SK-N-SH (cell line): ENCODE results near the gene CACNA2D1. TPM values are rescaled to one million over a fixed set of nuclear protein-coding genes. Genes with fewer than 3 reads are reported as not detected.

Experiments used
- CTCF ChIA-PET: fragments of 300-600, 350-600 bp; formaldehyde crosslinking; extraction: SDS; loops from one replicate; lab custom pipeline; 2021; lab: Yijun Ruan, JAX
- POLR2A ChIA-PET: fragments of 350-600 bp; sonication (Branson Sonifier 250); formaldehyde crosslinking; extraction: SDS; loops from one replicate; lab custom pipeline; 2020; ENCODE audit warnings: antibody characterized with exemption, inconsistent platforms; lab: Yijun Ruan, JAX
- DNase-seq: peaks from one replicate; pipeline ENCODE4 v3.0.0; 2012
- H2AFZ ChIP-seq: fragments of 200-600 bp; sonication (generic); 2 replicates; pipeline ENCODE4 v1.8.1; 2016; ENCODE audit warnings: antibody characterized with exemption, mild to moderate bottlenecking, low read depth
- H3F3A ChIP-seq: fragments of 200-600 bp; sonication (generic); replicated peaks from 2 replicates; pipeline ENCODE3; 2016; ENCODE audit warnings: antibody characterized with exemption, mild to moderate bottlenecking; ENCODE audit not compliant: insufficient read depth
- H3K27ac ChIP-seq, 2 experiments: fragments of 200-500 bp in 1 of 2; fragments of 200-600 bp in 1 of 2; sonication (Bioruptor generic) in 1 of 2; sonication (generic), shearing (Covaris generic) in 1 of 2; 2 replicates each; pipeline versions ENCODE4 v1.5.1 to v1.6.1; 2014 to 2016; ENCODE audit warnings: low read depth in 2 of 2, inconsistent platforms in 1 of 2, low read length in 1 of 2, mild to moderate bottlenecking in 1 of 2, mixed read lengths in 1 of 2
- H3K27me3 ChIP-seq: fragments of 200-600 bp; sonication (generic), shearing (Covaris generic); 2 replicates; pipeline ENCODE4 v1.6.1; 2016; ENCODE audit warnings: mixed run types; ENCODE audit not compliant: insufficient read depth
- H3K36me3 ChIP-seq, 2 experiments: fragments of 200-500 bp in 1 of 2; fragments of 200-600 bp in 1 of 2; sonication (Bioruptor generic) in 1 of 2; sonication (generic) in 1 of 2; replicated peaks in 1 of 2; 2 replicates each; pipeline versions ENCODE3 to v1.5.1; 2014 to 2016; ENCODE audit warnings: low read length in 1 of 2, mild to moderate bottlenecking in 1 of 2; ENCODE audit not compliant: insufficient read depth in 2 of 2, control insufficient read depth in 1 of 2
- H3K4me1 ChIP-seq, 2 experiments: fragments of 200-500 bp in 1 of 2; fragments of 200-600 bp in 1 of 2; sonication (Bioruptor generic) in 1 of 2; sonication (generic), shearing (Covaris generic) in 1 of 2; 2 replicates each; pipeline versions ENCODE4 v1.5.1 to v1.6.1; 2014 to 2016; ENCODE audit warnings: low read depth in 1 of 2, low read length in 1 of 2, mixed run types in 1 of 2; ENCODE audit not compliant: insufficient read depth in 2 of 2, control insufficient read depth in 1 of 2
- H3K4me2 ChIP-seq: fragments of 200-600 bp; sonication (generic), shearing (Covaris generic); 2 replicates; pipeline ENCODE4 v1.6.1; 2017; ENCODE audit warnings: mixed run types
- H3K4me3 ChIP-seq, 2 experiments: fragments of 200-500 bp in 1 of 2; fragments of 200-600 bp in 1 of 2; sonication (Bioruptor generic) in 1 of 2; sonication (generic), shearing (Covaris generic) in 1 of 2; 2 replicates each; pipeline versions ENCODE4 v1.5.1 to v1.8.1; 2014 to 2016; ENCODE audit warnings: low read depth in 2 of 2, inconsistent platforms in 1 of 2, low read length in 1 of 2, mild to moderate bottlenecking in 1 of 2, mixed read lengths in 1 of 2, moderate library complexity in 1 of 2
- H3K79me2 ChIP-seq: fragments of 200-600 bp; sonication (generic); 2 replicates; pipeline ENCODE4 v1.8.1; 2017; ENCODE audit warnings: mild to moderate bottlenecking; ENCODE audit not compliant: insufficient read depth
- H3K9ac ChIP-seq: fragments of 200-600 bp; sonication (generic); 2 replicates; pipeline ENCODE4 v1.6.1; 2017; ENCODE audit warnings: mixed run types
- H3K9me2 ChIP-seq: fragments of 200-600 bp; sonication (generic); 2 replicates; pipeline ENCODE4 v1.6.1; 2017; ENCODE audit warnings: mixed run types
- H3K9me3 ChIP-seq: fragments of 200-600 bp; sonication (generic); 2 replicates; pipeline ENCODE4 v1.6.1; 2017; ENCODE audit warnings: mixed run types, mild to moderate bottlenecking, moderate library complexity
- H4K20me1 ChIP-seq: fragments of 200-600 bp; sonication (generic); 2 replicates; pipeline ENCODE4 v1.6.1; 2017; ENCODE audit warnings: mild to moderate bottlenecking, mixed run types; ENCODE audit not compliant: insufficient read depth
- CHD2 ChIP-seq: fragments of 150-350 bp; IDR thresholded peaks from 2 replicates; pipeline ENCODE4 v1.6.1; 2018; ENCODE audit warnings: low read length; ENCODE audit not compliant: partially characterized antibody
- CTCF ChIP-seq: fragments of 200-600 bp; sonication (generic); IDR thresholded peaks from 2 replicates; pipeline ENCODE4 v1.6.1; 2017; ENCODE audit warnings: antibody characterized with exemption, mild to moderate bottlenecking, moderate library complexity
- EZH2phosphoT487 ChIP-seq: fragments of 200-600 bp; sonication (generic); IDR thresholded peaks from 2 replicates; pipeline ENCODE4 v1.6.1; 2017; ENCODE audit warnings: low read depth, mixed run types, mild to moderate bottlenecking, antibody characterized with exemption, moderate library complexity, borderline replicate concordance
- FOSL2 ChIP-seq: IDR thresholded peaks from 2 replicates; pipeline ENCODE4 v1.4.0; 2012; ENCODE audit warnings: low read depth, mild to moderate bottlenecking, moderate library complexity, borderline replicate concordance
- GABPA ChIP-seq: IDR thresholded peaks from 2 replicates; pipeline ENCODE4 v1.4.0; 2012; ENCODE audit warnings: low read depth, mild to moderate bottlenecking
- JUND ChIP-seq: IDR thresholded peaks from 2 replicates; pipeline ENCODE4 v1.4.0; 2012
- MXI1 ChIP-seq: IDR thresholded peaks from 2 replicates; pipeline ENCODE4 v1.6.1; 2012; ENCODE audit warnings: mild to moderate bottlenecking, low read depth, low read length, improper control_type of control experiment
- NFIC ChIP-seq: IDR thresholded peaks from 2 replicates; pipeline ENCODE4 v1.4.0; 2012; ENCODE audit warnings: borderline replicate concordance
- NRF1 ChIP-seq: IDR thresholded peaks from 2 replicates; pipeline ENCODE4 v1.6.1; 2012; ENCODE audit warnings: low read depth, mild to moderate bottlenecking, low read length
- PBX3 ChIP-seq: IDR thresholded peaks from 2 replicates; pipeline ENCODE4; 2012
- RAD21 ChIP-seq: IDR thresholded peaks from 2 replicates; pipeline ENCODE4 v1.6.1; 2012; ENCODE audit warnings: mild to moderate bottlenecking, low read length
- RCOR1 ChIP-seq: fragments of 150-350 bp; IDR thresholded peaks from 2 replicates; pipeline ENCODE4 v1.6.1; 2017; ENCODE audit warnings: antibody characterized with exemption, low read length
- REST ChIP-seq: IDR thresholded peaks from 2 replicates; pipeline ENCODE4 v1.6.1; 2012; ENCODE audit warnings: mild to moderate bottlenecking, low read depth, low read length, moderate library complexity
- RFX5 ChIP-seq: IDR thresholded peaks from 2 replicates; pipeline ENCODE4 v1.6.1; 2012; ENCODE audit warnings: mild to moderate bottlenecking, improper control_type of control experiment, low read length
- RXRA ChIP-seq: IDR thresholded peaks from 2 replicates; pipeline ENCODE4 v1.4.0; 2012; ENCODE audit warnings: low read depth, mild to moderate bottlenecking, borderline replicate concordance
- SIN3A ChIP-seq: IDR thresholded peaks from 2 replicates; pipeline ENCODE4 v1.6.1; 2012; ENCODE audit warnings: low read depth, mild to moderate bottlenecking, low read length, moderate library complexity, borderline replicate concordance
- TAF1 ChIP-seq: IDR thresholded peaks from 2 replicates; pipeline ENCODE4 v1.6.1; 2012; ENCODE audit warnings: low read depth, mild to moderate bottlenecking, low read length, moderate library complexity, borderline replicate concordance
- TCF12 ChIP-seq: IDR thresholded peaks from 2 replicates; pipeline ENCODE4 v1.4.0; 2012
- USF1 ChIP-seq: IDR thresholded peaks from 2 replicates; pipeline ENCODE4 v1.4.0; 2012; ENCODE audit warnings: low read depth, borderline replicate concordance
- USF2 ChIP-seq: fragments of 150-350 bp; IDR thresholded peaks from 2 replicates; pipeline ENCODE4 v1.6.1; 2017; ENCODE audit warnings: antibody characterized with exemption, low read length, low read depth, borderline replicate concordance
- YY1 ChIP-seq: IDR thresholded peaks from 2 replicates; pipeline ENCODE4 v1.4.0; 2012; ENCODE audit warnings: low read depth, mild to moderate bottlenecking
- WGBS: methylation state at CpG from one replicate; pipeline ENCODE4 v1.1.6; 2017; ENCODE audit warnings: low lambda C conversion rate; 5-methylcytosine and 5-hydroxymethylcytosine counted together
- polyA plus RNA-seq, 3 experiments: library from polyadenylated mRNA; depleted of rRNA; stranded (reverse); fragments of >200 nt; gene quantifications; 2 replicates each; pipeline ENCODE4 v1.2.3, GENCODE V29; 2012

The CACNA2D1 gene
- polyA plus RNA-seq, 1 of the 3 experiments (the other 2 are of a cell fraction): 3.4 TPM

GRCh38 chr7:82364671-82365070 is 78.9 kb downstream of the CACNA2D1 start (continued):
- TF ChIP-seq EZH2phosphoT487 (no peak), TAF1 (no peak), GABPA (no peak)

- H4K20me1 ChIP-seq: no peaks in the 10 kb centered on the region
- peaks cover 17% of the 10 kb centered on the region for H3F3A ChIP-seq
- no peaks in the 10 kb centered on the region for H3K9me3 ChIP-seq
- CTCF ChIA-PET: interaction anchor here (1.0 kb wide), 1 partner anchor 130 kb away, joined by 3 read pairs; no protein-coding TSS in a partner anchor
- DNase-seq: no peak
- H3K27ac ChIP-seq: no peak overlapping the region
- no peaks in the 10 kb centered on the region for H3K9me2 ChIP-seq
- POLR2A ChIA-PET: no interaction called here
- WGBS: 85% methylated on average over 1 of the region's 1 CpG
- H3K36me3 ChIP-seq: no peaks in the 10 kb centered on the region
- no peak overlapping the region for H3K4me3 ChIP-seq
- H2AFZ ChIP-seq: no peak overlapping the region
- no peak for TF ChIP-seq NRF1
- TF ChIP-seq PBX3: no peak
- no peak for TF ChIP-seq RCOR1
- TF ChIP-seq TAF1: no peak
- TF ChIP-seq YY1: no peak
- no peak for TF ChIP-seq USF1
- TF ChIP-seq MXI1: no peak
- no peak for TF ChIP-seq EZH2phosphoT487
- no peak for TF ChIP-seq RAD21
- no peak for TF ChIP-seq USF2
- TF ChIP-seq SIN3A: no peak
- TF ChIP-seq TCF12: no peak
- TF ChIP-seq REST: no peak
- no peak for TF ChIP-seq CHD2
- no peak for TF ChIP-seq NFIC
- no peak for TF ChIP-seq CTCF
- no peak for TF ChIP-seq RXRA
- TF ChIP-seq FOSL2: no peak
- no peak for TF ChIP-seq JUND
- TF ChIP-seq RFX5: no peak
- TF ChIP-seq, all 33 proteins: peak for 0
- Histone ChIP-seq H3K9ac (no peak overlapping the region), H3K4me2 (no peak overlapping the region), H3K79me2 (no peaks in the 10 kb centered on the region), H3K4me1 (peaks cover 0 to 10% of the 10 kb centered on the region in 2 experiments; a peak in 2 of 4 replicates), H3K27me3 (no peaks in the 10 kb centered on the region)
These were observed 79.5 kb downstream of the CACNA2D1 start for GRCh38 chr7:82364048-82364447.
